ENCODE measurements around the gene ZNF90.

Gene ZNF90

GRCh38 chr19:20035935-20036334, 41.9 kb upstream of the ZNF90 start:
- no peak for TF ChIP-seq REST (tag by site-specific recombination; IDR thresholded peaks at IDR 0.05)
- no peak for TF ChIP-seq ZNF76 (tag by site-specific recombination; IDR thresholded peaks at IDR 0.05; ENCODE audit: borderline replicate concordance, low read depth)
- no peak for TF ChIP-seq BCL6B (tag by site-specific recombination; IDR thresholded peaks at IDR 0.05)
- TF ChIP-seq ZNF747 (tag by site-specific recombination; IDR thresholded peaks at IDR 0.05) = no peak
- TF ChIP-seq CTCF (tag by site-specific recombination; IDR thresholded peaks at IDR 0.05) = no peak
- no peak for TF ChIP-seq ZNF366 (tag by site-specific recombination; conservative IDR thresholded peaks at IDR 0.05)
- TF ChIP-seq PRDM1 (tag by site-specific recombination; IDR thresholded peaks at IDR 0.05) = no peak
- TF ChIP-seq BCL11B (tag by site-specific recombination; IDR thresholded peaks at IDR 0.05; ENCODE audit: low read depth) = no peak
- no peak for TF ChIP-seq ZNF148 (tag by site-specific recombination; IDR thresholded peaks at IDR 0.05; ENCODE audit: borderline replicate concordance)
- TF ChIP-seq ZNF335 (tag by site-specific recombination; conservative IDR thresholded peaks at IDR 0.05) = no peak
- TF ChIP-seq ZNF549 (tag by site-specific recombination; IDR thresholded peaks at IDR 0.05) = no peak
- no peak for TF ChIP-seq ZBTB21 (tag by site-specific recombination; IDR thresholded peaks at IDR 0.05)
- no peak for TF ChIP-seq ZNF518A (tag by site-specific recombination; conservative IDR thresholded peaks at IDR 0.05; ENCODE audit: low read depth)
- TF ChIP-seq ZSCAN30 (tag by site-specific recombination; IDR thresholded peaks at IDR 0.05) = no peak
- no peak for TF ChIP-seq ZNF350 (tag by site-specific recombination; IDR thresholded peaks at IDR 0.05)
- TF ChIP-seq ZNF473 (tag by site-specific recombination; IDR thresholded peaks at IDR 0.05) = no peak
- Histone ChIP-seq H3K4me1 (ENCODE audit: control insufficient read depth, insufficient read depth, low read length) (no peaks in the 10 kb centered on the region), H3K9me3 (ENCODE audit: control insufficient read depth, insufficient read depth, low read depth, low read length) (no peaks in the 10 kb centered on the region), H3K36me3 (ENCODE audit: control insufficient read depth in 2 of 2, insufficient read depth in 1 of 2, low read length in 2 of 2) (no peaks in the 10 kb centered on the region; a peak in 1 of 3 replicates), H3K4me3 (ENCODE audit: low read depth, low read length) (no peak overlapping the region), H3K27ac (ENCODE audit: extremely low read depth, low read depth, low read length) (no peak overlapping the region)
- POLR2A ChIA-PET = no interaction called here
- CTCF ChIA-PET = no interaction called here

All from HEK293 (cell line).